ENCODE measurements around the gene SLC27A4.

- TF ChIP-seq, protein P1, sequence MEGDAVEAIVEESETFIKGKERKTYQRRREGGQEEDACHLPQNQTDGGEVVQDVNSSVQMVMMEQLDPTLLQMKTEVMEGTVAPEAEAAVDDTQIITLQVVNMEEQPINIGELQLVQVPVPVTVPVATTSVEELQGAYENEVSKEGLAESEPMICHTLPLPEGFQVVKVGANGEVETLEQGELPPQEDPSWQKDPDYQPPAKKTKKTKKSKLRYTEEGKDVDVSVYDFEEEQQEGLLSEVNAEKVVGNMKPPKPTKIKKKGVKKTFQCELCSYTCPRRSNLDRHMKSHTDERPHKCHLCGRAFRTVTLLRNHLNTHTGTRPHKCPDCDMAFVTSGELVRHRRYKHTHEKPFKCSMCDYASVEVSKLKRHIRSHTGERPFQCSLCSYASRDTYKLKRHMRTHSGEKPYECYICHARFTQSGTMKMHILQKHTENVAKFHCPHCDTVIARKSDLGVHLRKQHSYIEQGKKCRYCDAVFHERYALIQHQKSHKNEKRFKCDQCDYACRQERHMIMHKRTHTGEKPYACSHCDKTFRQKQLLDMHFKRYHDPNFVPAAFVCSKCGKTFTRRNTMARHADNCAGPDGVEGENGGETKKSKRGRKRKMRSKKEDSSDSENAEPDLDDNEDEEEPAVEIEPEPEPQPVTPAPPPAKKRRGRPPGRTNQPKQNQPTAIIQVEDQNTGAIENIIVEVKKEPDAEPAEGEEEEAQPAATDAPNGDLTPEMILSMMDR (IDR thresholded peaks at IDR 0.05) = no peak
- no peak for TF ChIP-seq POLR2A (IDR thresholded peaks at IDR 0.05)
Observed at GRCh38 chr9:128390813-128391711, 50.7 kb downstream of the SLC27A4 start.

Data from ovary (tissue), 3 donors.